Thyroid gland (tissue), 4 donors: ENCODE measurements around the gene USF1.
"Not testable (repeated sequence)": the region's sequence is repeated elsewhere in the genome, so short reads cannot be mapped to it uniquely, and the experiment has no call there.

ENCODE experiments used
- POLR2A ChIP-seq, 2 donors: fragments of 450-650 bp; IDR thresholded peaks; one replicate each; pipeline ENCODE4 v1.6.1; 2017; ENCODE audit warnings: antibody characterized with exemption in 2 of 2, mild to moderate bottlenecking in 2 of 2, moderate library complexity in 1 of 2
- TF ChIP-seq, protein P1 (sequence below), 6 experiments: fragments of 200-600 bp in 3 of 6; fragments of 450-650 bp in 3 of 6; sonication (generic) in 3 of 6; IDR thresholded peaks; one replicate each; pipeline ENCODE4 v1.5.1; 2016 to 2019; ENCODE audit warnings: antibody characterized with exemption in 6 of 6, mild to moderate bottlenecking in 2 of 6, inconsistent platforms in 1 of 6, moderate library complexity in 1 of 6

GRCh38 chr1:161016683-161017082 lies 29.1 kb downstream of the USF1 start:
- TF ChIP-seq, protein P1, sequence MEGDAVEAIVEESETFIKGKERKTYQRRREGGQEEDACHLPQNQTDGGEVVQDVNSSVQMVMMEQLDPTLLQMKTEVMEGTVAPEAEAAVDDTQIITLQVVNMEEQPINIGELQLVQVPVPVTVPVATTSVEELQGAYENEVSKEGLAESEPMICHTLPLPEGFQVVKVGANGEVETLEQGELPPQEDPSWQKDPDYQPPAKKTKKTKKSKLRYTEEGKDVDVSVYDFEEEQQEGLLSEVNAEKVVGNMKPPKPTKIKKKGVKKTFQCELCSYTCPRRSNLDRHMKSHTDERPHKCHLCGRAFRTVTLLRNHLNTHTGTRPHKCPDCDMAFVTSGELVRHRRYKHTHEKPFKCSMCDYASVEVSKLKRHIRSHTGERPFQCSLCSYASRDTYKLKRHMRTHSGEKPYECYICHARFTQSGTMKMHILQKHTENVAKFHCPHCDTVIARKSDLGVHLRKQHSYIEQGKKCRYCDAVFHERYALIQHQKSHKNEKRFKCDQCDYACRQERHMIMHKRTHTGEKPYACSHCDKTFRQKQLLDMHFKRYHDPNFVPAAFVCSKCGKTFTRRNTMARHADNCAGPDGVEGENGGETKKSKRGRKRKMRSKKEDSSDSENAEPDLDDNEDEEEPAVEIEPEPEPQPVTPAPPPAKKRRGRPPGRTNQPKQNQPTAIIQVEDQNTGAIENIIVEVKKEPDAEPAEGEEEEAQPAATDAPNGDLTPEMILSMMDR (IDR thresholded peaks at IDR 0.05) = not testable (repeated sequence)
- TF ChIP-seq POLR2A (IDR thresholded peaks at IDR 0.05) = not testable (repeated sequence)
